Mesodermal cell (in vitro differentiated cells): ENCODE data around the gene SIGLEC7.
"Not testable (repeated sequence)": the region's sequence is repeated elsewhere in the genome, so short reads cannot be mapped to it uniquely, and the experiment has no call there.

Source experiments
- H3K27ac ChIP-seq: 2 replicates; pipeline ENCODE4 v1.7.0; 2013; ENCODE audit warnings: mild to moderate bottlenecking, low read depth, low read length, moderate library complexity; ENCODE audit not compliant: severe bottlenecking
- H3K36me3 ChIP-seq: 2 replicates; pipeline ENCODE4 v1.7.1; 2013; ENCODE audit warnings: mild to moderate bottlenecking, low read length, moderate library complexity; ENCODE audit not compliant: control insufficient read depth, insufficient read depth
- H3K4me1 ChIP-seq: one replicate; pipeline ENCODE4 v1.7.1; 2013; ENCODE audit warnings: mild to moderate bottlenecking, low read length; ENCODE audit not compliant: insufficient read depth, control insufficient read depth, poor library complexity, severe bottlenecking
- H3K4me3 ChIP-seq: 2 replicates; pipeline ENCODE4 v1.7.0; 2013; ENCODE audit warnings: low read length, control low read depth, mild to moderate bottlenecking; ENCODE audit not compliant: insufficient read depth, poor library complexity, severe bottlenecking; ENCODE audit errors: extremely low read depth
- H3K9me3 ChIP-seq: 2 replicates; pipeline ENCODE4 v1.7.1; 2013; ENCODE audit warnings: mild to moderate bottlenecking, low read length, moderate library complexity; ENCODE audit not compliant: control insufficient read depth
- WGBS, 2 experiments: methylation state at CpG; one replicate each; pipeline ENCODE4 v1.1.5; 2013; ENCODE audit warnings: missing lambda C conversion rate in 2 of 2; ENCODE audit not compliant: insufficient coverage in 2 of 2; 5-methylcytosine and 5-hydroxymethylcytosine counted together

SIGLEC7 gene

DNA sequence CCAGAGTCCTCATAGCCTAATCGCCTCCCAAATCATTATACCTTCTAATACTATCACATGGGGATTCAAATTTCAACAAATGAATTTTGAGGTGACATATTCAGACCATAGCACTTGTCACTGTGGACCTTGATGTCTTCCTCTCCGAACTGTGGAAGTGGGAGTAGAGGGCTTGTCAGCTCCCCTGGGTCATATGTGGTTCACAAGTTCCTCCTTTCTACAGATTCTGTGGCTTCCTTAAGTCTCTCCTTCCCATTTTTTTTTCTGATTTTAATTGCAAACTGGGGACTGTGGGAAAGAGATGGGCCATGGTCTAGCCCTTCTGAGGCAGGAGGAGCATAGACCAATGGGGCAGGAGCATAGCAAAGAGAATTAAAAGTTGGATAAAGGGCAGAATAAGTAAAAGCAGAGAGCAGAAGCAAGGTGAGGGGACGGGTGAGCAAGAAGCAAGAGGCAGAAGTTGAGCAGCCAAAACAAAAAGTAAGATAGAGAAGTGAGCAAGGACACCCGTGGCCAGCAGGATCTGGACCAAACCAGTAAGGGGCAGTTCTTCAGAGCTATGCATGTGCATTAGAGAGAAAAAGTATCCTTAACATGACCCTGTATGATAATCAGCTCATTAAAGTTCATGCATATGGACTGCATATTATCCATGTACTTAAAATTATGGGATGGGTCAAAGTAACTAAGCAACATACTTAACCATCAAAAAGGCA lies 2.6 kb upstream of the SIGLEC7 start:
- WGBS, 2 experiments: 86 to 88% methylated on average over 3 of the region's 4 CpGs
- Histone ChIP-seq H3K27ac (no peak overlapping the region), H3K4me1 (no peaks in the 10 kb centered on the region)

DNA sequence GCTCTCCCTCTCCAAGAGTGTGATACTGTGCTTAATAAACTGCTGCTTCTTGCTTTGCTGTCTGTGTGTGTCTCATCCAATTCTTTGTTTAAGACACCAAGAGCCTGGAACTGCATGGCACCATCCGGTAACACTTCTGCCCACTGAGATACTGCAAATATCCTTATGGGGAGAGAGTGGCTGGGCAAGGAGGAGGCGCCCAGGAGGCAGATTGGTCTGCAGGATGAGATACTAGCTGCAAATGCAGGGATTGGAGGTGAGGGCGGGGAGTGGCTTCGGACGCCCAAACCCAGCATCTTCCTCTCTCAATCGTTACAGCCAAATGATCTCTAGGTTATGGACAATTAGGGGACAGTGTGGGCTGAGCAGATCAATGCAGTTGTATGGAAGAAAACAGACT lies 1.7 kb upstream of the SIGLEC7 start:
- 40% methylated on average over 4 of the region's 6 CpGs; no CpG with 5 or more reads in 1 of the 2 experiments for WGBS, 2 experiments
- no peaks in the 10 kb centered on the region for H3K36me3 ChIP-seq
- no peak overlapping the region for H3K27ac ChIP-seq
- H3K9me3 ChIP-seq: no peaks in the 10 kb centered on the region
- H3K4me3 ChIP-seq: no peak overlapping the region
- H3K4me1 ChIP-seq: no peaks in the 10 kb centered on the region

More for the DNA sequence above, 2.6 kb upstream of the SIGLEC7 start:
- Histone ChIP-seq H3K36me3 (no peaks in the 10 kb centered on the region), H3K9me3 (no peaks in the 10 kb centered on the region), H3K4me3 (no peak overlapping the region)

- H3K27ac ChIP-seq: no peak overlapping the region
- no peaks in the 10 kb centered on the region for H3K36me3 ChIP-seq
- H3K4me1 ChIP-seq: no peaks in the 10 kb centered on the region
- H3K4me3 ChIP-seq: no peak overlapping the region
- H3K9me3 ChIP-seq: no peaks in the 10 kb centered on the region
- WGBS, 2 experiments: 88 to 95% methylated on average over 4 to 5 of the region's 6 CpGs
Measured at GRCh38 chr19:51141181-51141580, 920 bp upstream of the SIGLEC7 start.

DNA sequence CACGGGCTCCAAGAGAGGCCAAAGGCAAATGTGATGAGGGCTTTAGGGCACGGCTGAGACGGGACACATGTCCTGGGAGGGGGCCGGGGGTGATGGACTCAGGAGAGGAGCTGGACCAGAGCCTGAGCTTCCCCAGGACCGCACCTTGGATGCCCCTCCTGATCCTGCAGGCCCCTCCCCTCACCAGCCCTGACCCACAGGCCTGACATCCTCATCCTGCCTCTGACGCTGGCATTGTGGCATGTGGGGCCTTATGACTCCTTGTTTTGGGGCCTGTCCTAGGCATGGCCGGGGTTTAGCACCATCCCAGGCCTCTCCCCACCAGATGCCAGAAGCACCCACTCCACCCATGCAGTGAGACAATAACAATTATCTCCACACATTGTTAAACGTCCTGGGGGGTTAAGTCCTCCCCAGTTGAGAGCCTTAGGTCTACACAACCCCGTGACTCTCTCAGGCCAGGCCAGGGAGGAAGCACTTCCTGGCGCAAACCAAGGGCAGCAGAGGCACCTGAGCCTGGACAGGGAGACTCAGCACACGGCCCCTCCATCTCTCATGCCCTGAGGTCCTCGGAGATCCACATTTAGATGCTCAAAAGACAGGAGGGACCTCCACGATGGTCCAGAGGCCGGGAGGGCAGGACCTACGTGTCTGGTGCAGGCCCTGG lies 841 bp downstream of the SIGLEC7 start:
- not testable (repeated sequence) for H3K4me1 ChIP-seq, H3K4me3 ChIP-seq, H3K27ac ChIP-seq, H3K36me3 ChIP-seq, H3K9me3 ChIP-seq
- 82 to 90% methylated on average over 6 of the region's 15 CpGs for WGBS, 2 experiments

GRCh38 chr19:51143486-51143885 lies 1.4 kb downstream of the SIGLEC7 start:
- no peaks in the 10 kb centered on the region for H3K9me3 ChIP-seq
- no peaks in the 10 kb centered on the region for H3K36me3 ChIP-seq
- WGBS, 2 experiments: 88 to 100% methylated on average over 2 to 3 of the region's 5 CpGs
- no peak overlapping the region for H3K27ac ChIP-seq
- no peak overlapping the region for H3K4me3 ChIP-seq
- H3K4me1 ChIP-seq: no peaks in the 10 kb centered on the region

DNA sequence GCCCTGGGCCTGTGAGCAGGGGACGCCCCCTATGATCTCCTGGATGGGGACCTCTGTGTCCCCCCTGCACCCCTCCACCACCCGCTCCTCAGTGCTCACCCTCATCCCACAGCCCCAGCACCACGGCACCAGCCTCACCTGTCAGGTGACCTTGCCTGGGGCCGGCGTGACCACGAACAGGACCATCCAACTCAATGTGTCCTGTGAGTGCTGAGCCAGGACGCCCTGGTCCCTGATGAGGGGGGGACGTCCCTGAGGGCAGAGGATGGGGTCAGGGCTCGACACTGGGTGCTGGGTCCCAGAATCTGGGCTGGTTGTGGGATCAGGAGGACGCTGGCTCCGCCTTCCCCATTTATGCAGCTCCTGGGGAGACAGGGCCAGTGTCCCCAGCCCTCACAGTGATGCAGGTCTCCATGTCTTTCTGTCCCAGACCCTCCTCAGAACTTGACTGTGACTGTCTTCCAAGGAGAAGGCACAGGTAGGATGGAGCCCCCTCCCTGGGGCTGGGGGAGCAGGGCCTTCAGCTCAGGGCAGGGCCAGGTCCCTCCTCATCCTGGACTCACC lies 2.5 kb downstream of the SIGLEC7 start:
- Histone ChIP-seq H3K4me1 (no peaks in the 10 kb centered on the region), H3K36me3 (no peaks in the 10 kb centered on the region), H3K9me3 (no peaks in the 10 kb centered on the region), H3K4me3 (no peak overlapping the region), H3K27ac (no peak overlapping the region)
- WGBS, 2 experiments: 90% methylated on average over 4 to 11 of the region's 11 CpGs

DNA sequence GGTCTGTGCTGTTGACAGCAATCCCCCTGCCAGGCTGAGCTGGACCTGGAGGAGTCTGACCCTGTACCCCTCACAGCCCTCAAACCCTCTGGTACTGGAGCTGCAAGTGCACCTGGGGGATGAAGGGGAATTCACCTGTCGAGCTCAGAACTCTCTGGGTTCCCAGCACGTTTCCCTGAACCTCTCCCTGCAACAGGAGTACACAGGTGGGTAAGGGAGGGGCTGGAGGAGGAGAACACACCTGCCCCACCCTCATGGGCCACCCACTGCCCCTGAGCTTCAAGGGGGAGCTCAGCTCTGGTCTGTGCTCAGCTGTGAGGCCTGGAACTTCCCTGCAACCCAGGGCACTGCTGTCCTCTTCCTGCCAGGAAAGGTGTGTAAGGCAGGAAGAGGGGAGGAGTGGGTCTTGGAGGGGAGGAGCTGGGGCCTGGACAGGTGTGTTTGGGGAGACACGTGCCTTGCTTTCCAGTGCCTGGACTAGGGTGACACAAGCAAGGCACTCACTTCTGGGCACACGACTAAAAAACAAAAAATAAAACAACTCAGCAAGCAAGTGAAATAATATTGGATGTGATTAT lies 3.9 kb downstream of the SIGLEC7 start:
- Histone ChIP-seq H3K9me3 (no peaks in the 10 kb centered on the region), H3K4me1 (no peaks in the 10 kb centered on the region), H3K4me3 (no peak overlapping the region), H3K36me3 (no peaks in the 10 kb centered on the region), H3K27ac (no peak overlapping the region)
- no CpG with 5 or more reads among the region's 4 CpGs for WGBS, 2 experiments

GRCh38 chr19:51146751-51147150 lies 4.7 kb downstream of the SIGLEC7 start:
- Histone ChIP-seq H3K27ac (no peak overlapping the region), H3K4me1 (no peaks in the 10 kb centered on the region), H3K9me3 (no peaks in the 10 kb centered on the region), H3K4me3 (no peak overlapping the region), H3K36me3 (no peaks in the 10 kb centered on the region)
- WGBS, 2 experiments: 92 to 93% methylated on average over 5 to 6 of the region's 7 CpGs

DNA sequence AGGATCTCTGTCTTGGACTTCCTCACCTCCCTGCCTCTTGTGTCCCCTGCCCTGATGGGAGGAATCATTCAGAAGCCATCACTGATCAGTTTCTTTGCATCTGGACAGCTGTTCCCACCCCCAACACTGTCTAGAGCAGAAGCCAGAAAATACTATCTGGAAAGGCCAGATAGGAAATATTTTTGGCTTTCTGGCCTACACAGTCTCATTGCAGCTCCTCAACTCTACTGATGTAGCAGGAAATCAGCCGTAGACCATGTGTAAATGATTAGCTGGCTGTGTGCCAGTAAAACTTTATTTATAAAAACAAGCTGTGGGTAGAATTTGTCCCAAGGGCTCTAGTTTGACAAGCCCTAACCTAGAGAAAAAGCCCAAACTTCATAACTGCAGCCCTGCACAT lies 5.6 kb downstream of the SIGLEC7 start:
- Histone ChIP-seq H3K9me3 (no peaks in the 10 kb centered on the region), H3K4me3 (no peak overlapping the region), H3K27ac (no peak overlapping the region), H3K36me3 (no peaks in the 10 kb centered on the region), H3K4me1 (no peaks in the 10 kb centered on the region)
- WGBS, 2 experiments: no CpG with 5 or more reads among the region's 1 CpG

DNA sequence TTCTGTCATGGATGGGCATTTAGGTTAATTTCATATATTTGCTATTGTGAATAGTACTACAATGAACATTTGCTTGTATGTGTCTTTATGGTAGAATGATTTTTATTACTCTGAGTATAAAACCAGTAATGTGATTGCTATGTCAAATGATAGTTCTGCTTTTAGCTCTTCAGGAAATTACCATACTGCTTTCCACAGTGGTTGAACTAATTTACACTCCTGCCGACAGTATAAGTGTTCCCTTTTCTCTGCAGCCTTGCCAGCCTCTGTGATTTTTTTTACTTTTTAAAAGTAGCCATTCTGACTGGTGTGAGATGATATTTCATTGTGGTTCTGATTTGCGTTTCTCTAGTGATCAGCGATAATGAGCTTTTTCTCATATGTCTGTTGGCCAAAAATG lies 6.5 kb downstream of the SIGLEC7 start:
- no peak overlapping the region for H3K27ac ChIP-seq
- no peak overlapping the region for H3K4me3 ChIP-seq
- H3K36me3 ChIP-seq: no peaks in the 10 kb centered on the region
- WGBS, 2 experiments: 82 to 88% methylated on average over 2 to 3 of the region's 3 CpGs
- H3K9me3 ChIP-seq: no peaks in the 10 kb centered on the region
- no peaks in the 10 kb centered on the region for H3K4me1 ChIP-seq

- Histone ChIP-seq H3K4me1 (no peaks in the 10 kb centered on the region), H3K4me3 (no peak overlapping the region), H3K9me3 (no peaks in the 10 kb centered on the region), H3K27ac (no peak overlapping the region), H3K36me3 (no peaks in the 10 kb centered on the region)
- 92 to 97% methylated on average over 3 of the region's 3 CpGs for WGBS, 2 experiments
Measured at GRCh38 chr19:51150627-51151026, 8.5 kb downstream of the SIGLEC7 start.
